Endothelial cell (in vitro differentiated cells): ENCODE results near the gene NUP214. TPM values are rescaled to one million over a fixed set of nuclear protein-coding genes. Genes with fewer than 3 reads are reported as not detected.

Source experiments
- DNase-seq: peaks from one replicate; pipeline ENCODE4 v3.0.0; 2021; ENCODE audit warnings: low spot score
- H3K27ac Mint-ChIP-seq: one replicate; pipeline ENCODE4 v1.8.0; 2021; ENCODE audit warnings: mixed read lengths, inconsistent platforms; ENCODE audit not compliant: unreplicated experiment
- H3K27me3 Mint-ChIP-seq: one replicate; pipeline ENCODE4 v1.8.0; 2021; ENCODE audit warnings: mild to moderate bottlenecking, moderate library complexity, mixed read lengths, inconsistent platforms; ENCODE audit not compliant: unreplicated experiment
- H3K36me3 Mint-ChIP-seq: one replicate; pipeline ENCODE4 v1.8.0; 2021; ENCODE audit warnings: mild to moderate bottlenecking, low read depth, mixed read lengths, inconsistent platforms; ENCODE audit not compliant: unreplicated experiment
- H3K4me1 Mint-ChIP-seq: one replicate; pipeline ENCODE4 v1.8.0; 2021; ENCODE audit warnings: mild to moderate bottlenecking, mixed read lengths, inconsistent platforms; ENCODE audit not compliant: unreplicated experiment
- H3K4me3 Mint-ChIP-seq: one replicate; pipeline ENCODE4 v1.8.0; 2021; ENCODE audit warnings: mild to moderate bottlenecking, mixed read lengths, inconsistent platforms; ENCODE audit not compliant: unreplicated experiment
- H3K9me3 Mint-ChIP-seq: one replicate; pipeline ENCODE4 v1.8.0; 2021; ENCODE audit warnings: mixed read lengths, inconsistent platforms; ENCODE audit not compliant: unreplicated experiment
- CTCF ChIP-seq: fragments of 200-600 bp; sonication (generic); IDR thresholded peaks from one replicate; pipeline ENCODE4 v1.5.0; 2021; ENCODE audit warnings: antibody characterized with exemption; ENCODE audit not compliant: unreplicated experiment
- long read RNA-seq: library from polyadenylated mRNA; unstranded; transcript quantifications from one replicate; pipeline ENCODE4 v2.0.0, GENCODE V29; 2020; ENCODE audit not compliant: unreplicated experiment
- total RNA-seq: library from RNA; stranded (reverse); fragmentation: NEBNext Ultra II Directional; extraction: Animal tissue kit (Norgen Biotek cat#: 25700); gene quantifications from one replicate; pipeline ENCODE4 v1.2.1, GENCODE V29; 2021; ENCODE audit not compliant: unreplicated experiment

Gene NUP214
- 60.8 TPM for total RNA-seq
- long read RNA-seq, partial matches to known transcripts = 15 of 17 reads
- long read RNA-seq, other reads (novel, unspliced or antisense) = 2 of 17 reads

GRCh38 chr9:131125288-131126058, at the start of gene NUP214:
TSS of gene NUP214 (plus strand) at chr9:131125586. CDS start at chr9:131125705, 119 bp downstream.
- no peaks in the 10 kb centered on the region for H3K9me3 Mint-ChIP-seq
- H3K36me3 Mint-ChIP-seq = peaks cover 24% of the 10 kb centered on the region
- DNase-seq = peak; percentile 100
- H3K4me1 Mint-ChIP-seq = peaks cover 12% of the 10 kb centered on the region
- TF ChIP-seq CTCF = no peak
- peak within 1 kb of the TSS; percentile 97 for H3K27ac Mint-ChIP-seq
- peaks cover 2% of the 10 kb centered on the region for H3K27me3 Mint-ChIP-seq
- H3K4me3 Mint-ChIP-seq = peak within 1 kb of the TSS; percentile 99

- Mint-ChIP-seq H3K36me3 (no peaks in the 10 kb centered on the region), H3K27ac (no peak overlapping the region), H3K4me3 (no peak overlapping the region), H3K27me3 (peaks cover 9% of the 10 kb centered on the region), H3K9me3 (no peaks in the 10 kb centered on the region), H3K4me1 (no peaks in the 10 kb centered on the region)
- no peak for DNase-seq
- TF ChIP-seq CTCF = no peak
Observed at GRCh38 chr9:131076347-131077195, 48.8 kb upstream of the NUP214 start.

GRCh38 chr9:131078427-131079366, 46.7 kb upstream of the NUP214 start:
- DNase-seq = no peak
- Mint-ChIP-seq H3K36me3 (no peaks in the 10 kb centered on the region), H3K4me1 (no peaks in the 10 kb centered on the region), H3K27me3 (peaks cover 9% of the 10 kb centered on the region), H3K27ac (no peak overlapping the region), H3K9me3 (no peaks in the 10 kb centered on the region), H3K4me3 (no peak overlapping the region)
- TF ChIP-seq CTCF = no peak

GRCh38 chr9:131080589-131080988, 44.8 kb upstream of the NUP214 start:
- Mint-ChIP-seq H3K4me1 (no peaks in the 10 kb centered on the region), H3K9me3 (no peaks in the 10 kb centered on the region), H3K4me3 (peak overlapping the region; percentile 3), H3K36me3 (no peaks in the 10 kb centered on the region), H3K27me3 (peaks cover 7% of the 10 kb centered on the region), H3K27ac (no peak overlapping the region)
- no peak for DNase-seq
- TF ChIP-seq CTCF = no peak
